Choroid plexus epithelial cell (primary cell): ENCODE results near the gene PPP2R2D.
"Not testable (repeated sequence)": the region's sequence is repeated elsewhere in the genome, so short reads cannot be mapped to it uniquely, and the experiment has no call there.

ENCODE experiments used
- DNase-seq: peaks from one replicate; pipeline ENCODE4 v3.0.0-alpha.2; 2010; ENCODE audit warnings: low read depth
- H3K4me3 ChIP-seq: 2 replicates; pipeline ENCODE4 v1.5.1; 2011; ENCODE audit warnings: low read depth, mild to moderate bottlenecking, control low read depth, low read length, moderate library complexity
- TF ChIP-seq, protein P1 (sequence below): conservative IDR thresholded peaks from 2 replicates; pipeline ENCODE4 v1.5.1; 2011; ENCODE audit warnings: low read depth, mild to moderate bottlenecking, control low read depth, inconsistent platforms, low read length, moderate library complexity

PPP2R2D gene

DNA sequence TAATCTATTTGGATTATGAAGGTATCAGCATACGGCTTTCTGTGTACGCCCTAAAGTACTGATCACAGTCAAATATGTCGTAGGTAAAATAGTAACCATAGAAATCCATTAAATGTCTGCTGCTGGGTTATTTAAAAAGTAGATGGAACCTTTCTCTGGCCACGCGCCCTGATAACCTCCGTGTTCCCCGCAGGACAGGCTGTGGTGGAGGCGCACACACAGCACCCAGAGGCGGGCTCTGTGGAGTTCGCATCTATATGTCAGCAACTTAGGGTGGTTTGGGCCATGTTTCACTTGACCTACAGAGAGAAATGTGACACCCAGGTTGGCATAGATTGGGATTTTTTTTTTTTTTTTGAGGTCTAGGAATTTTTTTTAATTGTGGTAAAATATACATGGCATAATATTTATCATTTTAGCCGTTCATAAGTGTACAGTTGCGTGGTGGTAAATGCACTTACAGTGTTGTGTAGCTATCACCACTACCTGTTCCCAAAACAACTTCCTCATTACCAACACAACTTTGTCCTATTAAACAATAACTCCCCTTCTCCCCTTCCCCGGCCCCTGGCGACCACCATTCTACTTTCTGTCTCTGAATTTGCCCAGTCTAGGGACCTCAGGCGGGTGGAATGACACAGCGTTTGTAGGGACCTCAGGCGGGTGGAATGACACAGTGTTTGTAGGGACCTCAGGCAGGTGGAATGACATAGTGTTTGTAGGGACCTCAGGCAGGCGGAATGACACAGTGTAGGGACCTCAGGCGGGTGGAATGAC, 15.4 kb downstream of the PPP2R2D start:
- TF ChIP-seq, protein P1, sequence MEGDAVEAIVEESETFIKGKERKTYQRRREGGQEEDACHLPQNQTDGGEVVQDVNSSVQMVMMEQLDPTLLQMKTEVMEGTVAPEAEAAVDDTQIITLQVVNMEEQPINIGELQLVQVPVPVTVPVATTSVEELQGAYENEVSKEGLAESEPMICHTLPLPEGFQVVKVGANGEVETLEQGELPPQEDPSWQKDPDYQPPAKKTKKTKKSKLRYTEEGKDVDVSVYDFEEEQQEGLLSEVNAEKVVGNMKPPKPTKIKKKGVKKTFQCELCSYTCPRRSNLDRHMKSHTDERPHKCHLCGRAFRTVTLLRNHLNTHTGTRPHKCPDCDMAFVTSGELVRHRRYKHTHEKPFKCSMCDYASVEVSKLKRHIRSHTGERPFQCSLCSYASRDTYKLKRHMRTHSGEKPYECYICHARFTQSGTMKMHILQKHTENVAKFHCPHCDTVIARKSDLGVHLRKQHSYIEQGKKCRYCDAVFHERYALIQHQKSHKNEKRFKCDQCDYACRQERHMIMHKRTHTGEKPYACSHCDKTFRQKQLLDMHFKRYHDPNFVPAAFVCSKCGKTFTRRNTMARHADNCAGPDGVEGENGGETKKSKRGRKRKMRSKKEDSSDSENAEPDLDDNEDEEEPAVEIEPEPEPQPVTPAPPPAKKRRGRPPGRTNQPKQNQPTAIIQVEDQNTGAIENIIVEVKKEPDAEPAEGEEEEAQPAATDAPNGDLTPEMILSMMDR = no peak
- no peak overlapping the region for H3K4me3 ChIP-seq
- DNase-seq = no peak

DNA sequence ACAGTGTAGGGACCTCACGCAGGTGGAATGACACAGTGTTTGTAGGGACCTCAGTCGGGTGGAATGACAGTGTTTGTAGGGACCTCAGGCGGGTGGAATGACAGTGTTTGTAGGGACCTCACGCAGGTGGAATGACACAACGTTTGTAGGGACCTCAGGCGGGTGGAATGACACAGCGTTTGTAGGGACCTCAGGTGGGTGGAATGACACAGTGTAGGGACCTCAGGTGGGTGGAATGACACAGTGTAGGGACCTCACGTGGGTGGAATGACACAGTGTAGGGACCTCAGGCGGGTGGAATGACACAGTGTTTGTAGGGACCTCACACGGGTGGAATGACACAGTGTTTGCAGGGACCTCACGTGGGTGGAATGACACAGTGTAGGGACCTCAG, 16.0 kb downstream of the PPP2R2D start:
- DNase-seq, H3K4me3 ChIP-seq: not testable (repeated sequence)

DNA sequence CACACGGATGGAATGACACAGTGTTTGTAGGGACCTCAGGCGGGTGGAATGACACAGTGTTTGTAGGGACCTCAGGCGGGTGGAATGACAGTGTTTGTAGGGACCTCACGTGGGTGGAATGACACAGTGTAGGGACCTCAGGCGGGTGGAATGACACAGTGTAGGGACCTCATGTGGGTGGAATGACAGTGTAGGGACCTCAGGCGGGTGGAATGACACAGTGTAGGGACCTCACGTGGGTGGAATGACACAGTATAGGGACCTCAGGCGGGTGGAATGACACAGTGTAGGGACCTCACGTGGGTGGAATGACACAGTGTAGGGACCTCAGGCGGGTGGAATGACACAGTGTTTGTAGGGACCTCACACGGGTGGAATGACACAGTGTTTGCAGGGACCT, 16.7 kb downstream of the PPP2R2D start:
- not testable (repeated sequence) for H3K4me3 ChIP-seq, DNase-seq

DNA sequence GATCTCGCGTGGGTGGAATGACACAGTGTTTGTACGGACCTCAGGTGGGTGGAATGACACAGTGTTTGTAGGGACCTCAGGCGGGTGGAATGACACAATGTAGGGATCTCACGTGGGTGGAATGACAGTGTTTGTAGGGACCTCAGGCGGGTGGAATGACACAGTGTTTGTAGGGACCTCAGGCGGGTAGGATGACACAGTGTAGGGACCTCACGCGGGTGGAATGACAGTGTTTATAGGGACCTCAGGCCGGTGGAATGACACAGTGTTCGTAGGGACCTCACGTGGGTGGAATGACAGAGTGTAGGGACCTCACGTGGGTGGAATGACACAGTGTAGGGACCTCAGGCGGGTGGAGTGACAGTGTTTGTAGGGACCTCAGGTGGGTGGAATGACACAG, 18.7 kb downstream of the PPP2R2D start:
- not testable (repeated sequence) for H3K4me3 ChIP-seq, DNase-seq

DNA sequence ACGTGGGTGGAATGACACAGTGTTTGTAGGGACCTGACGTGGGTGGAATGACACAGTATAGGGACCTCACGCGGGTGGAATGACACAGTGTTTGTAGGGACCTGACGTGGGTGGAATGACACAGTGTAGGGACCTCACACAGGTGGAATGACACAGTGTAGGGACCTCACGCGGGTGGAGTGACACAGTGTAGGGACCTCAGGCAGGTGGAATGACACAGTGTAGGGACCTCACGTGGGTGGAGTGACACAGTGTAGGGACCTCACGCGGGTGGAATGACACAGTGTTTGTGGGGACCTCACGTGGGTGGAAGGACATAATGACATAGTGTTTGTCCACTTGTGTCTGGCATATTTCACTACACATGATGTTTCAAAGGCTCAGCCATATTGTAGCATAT, 19.3 kb downstream of the PPP2R2D start:
- TF ChIP-seq, protein P1 = no peak
- no peak for DNase-seq
- no peak overlapping the region for H3K4me3 ChIP-seq

DNA sequence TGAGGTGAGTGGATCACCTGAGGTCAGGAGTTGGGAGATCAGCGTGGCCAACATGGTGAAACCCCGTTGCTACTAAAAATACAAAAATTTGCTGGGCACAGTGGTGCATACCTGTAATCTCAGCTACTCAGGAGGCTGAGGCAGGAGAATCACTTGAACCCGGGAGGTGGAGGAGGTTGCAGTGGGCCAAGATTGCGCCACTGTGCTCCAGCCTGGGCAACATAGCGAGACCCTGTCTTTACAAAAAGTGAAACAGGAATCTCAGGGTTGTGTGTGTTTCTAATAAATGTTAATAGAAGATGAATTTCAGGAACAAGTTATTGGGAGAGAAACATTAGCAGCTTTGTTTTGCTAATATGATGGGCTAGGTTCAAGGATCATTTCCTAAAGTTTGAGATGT, 19.9 kb downstream of the PPP2R2D start:
- TF ChIP-seq, protein P1 = no peak
- H3K4me3 ChIP-seq = no peak overlapping the region
- no peak for DNase-seq

DNA sequence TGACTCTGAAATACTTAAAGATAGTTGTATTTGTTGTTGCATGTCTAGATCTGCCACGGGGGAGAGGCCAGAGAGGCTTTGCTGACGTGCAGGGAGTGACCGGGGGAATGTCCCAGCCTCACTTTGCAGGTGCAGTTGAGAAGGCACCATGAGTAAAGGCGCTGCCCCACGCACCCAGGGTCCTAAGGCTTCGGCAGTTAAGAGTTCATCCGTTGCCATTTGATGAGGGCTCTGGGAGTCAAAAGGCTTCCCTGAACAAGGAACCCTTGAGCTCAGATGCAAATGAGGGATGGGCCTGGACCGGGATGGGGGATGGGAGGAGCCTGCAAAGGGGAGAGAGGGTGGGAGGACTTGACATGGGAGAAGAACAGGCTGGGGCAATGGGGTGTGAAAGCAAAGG, 20.4 kb downstream of the PPP2R2D start:
- no peak for DNase-seq
- H3K4me3 ChIP-seq = no peak overlapping the region
- TF ChIP-seq, protein P1 = no peak

DNA sequence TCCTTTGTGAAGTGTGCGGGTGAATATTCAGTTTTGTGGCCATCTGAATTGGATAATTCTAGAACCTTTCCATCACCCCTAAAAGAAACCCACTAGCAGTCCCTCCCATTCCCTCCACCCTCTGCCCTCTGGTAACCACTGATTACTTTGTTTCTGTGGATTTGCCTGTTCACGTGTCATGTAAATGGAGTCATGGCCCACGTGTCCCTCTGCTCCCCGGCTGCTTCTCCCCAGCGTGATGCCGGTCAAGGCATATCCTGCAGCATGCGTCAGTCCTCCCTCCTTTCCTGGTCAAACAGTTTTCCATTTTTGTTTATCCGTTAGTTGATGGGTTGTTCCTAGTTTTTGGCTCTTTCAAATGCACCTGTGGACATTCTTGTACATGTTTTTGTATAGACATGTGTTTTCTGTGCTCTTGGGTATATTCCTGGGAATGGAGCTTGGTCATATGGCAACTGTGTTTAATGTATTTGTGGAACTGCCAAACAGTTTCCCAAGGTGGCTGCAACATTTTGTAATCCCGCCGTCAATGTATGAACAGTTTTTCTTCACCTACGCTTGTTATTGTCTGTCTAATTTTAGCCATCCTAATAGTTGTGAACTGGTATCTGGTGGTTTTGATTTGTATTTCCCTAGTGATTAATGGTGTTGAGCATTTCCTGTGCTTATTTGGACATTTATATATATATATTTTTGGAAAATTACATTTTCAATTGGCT, 22.4 kb downstream of the PPP2R2D start:
- TF ChIP-seq, protein P1 = no peak
- no peak overlapping the region for H3K4me3 ChIP-seq
- no peak for DNase-seq
